Mucosa of rectum (tissue), 2 donors: Measurements from ENCODE around the gene BBLN.
"Not testable (repeated sequence)": the region's sequence is repeated elsewhere in the genome, so short reads cannot be mapped to it uniquely, and the experiment has no call there.

Experiments
- H3K27ac ChIP-seq, 2 donors: one replicate each; pipeline ENCODE4 v1.7.0; 2013; ENCODE audit warnings: inconsistent platforms in 2 of 2, low read depth in 2 of 2, low read length in 2 of 2
- H3K27me3 ChIP-seq, 2 donors: one replicate each; pipeline ENCODE4 v1.7.0; 2013; ENCODE audit warnings: low read length in 2 of 2; ENCODE audit not compliant: control insufficient read depth in 2 of 2, insufficient read depth in 2 of 2
- H3K36me3 ChIP-seq, 2 donors: one replicate each; pipeline ENCODE4 v1.7.0; 2013; ENCODE audit warnings: low read length in 2 of 2; ENCODE audit not compliant: control insufficient read depth in 2 of 2, insufficient read depth in 2 of 2
- H3K4me1 ChIP-seq, 2 donors: one replicate each; pipeline ENCODE4 v1.7.0; 2013; ENCODE audit warnings: low read length in 2 of 2, mild to moderate bottlenecking in 1 of 2; ENCODE audit not compliant: control insufficient read depth in 2 of 2, insufficient read depth in 2 of 2
- H3K4me3 ChIP-seq, 2 donors: one replicate each; pipeline ENCODE4 v1.7.0; 2013; ENCODE audit warnings: low read length in 2 of 2
- H3K9ac ChIP-seq, 2 donors: one replicate each; pipeline ENCODE4 v1.7.0; 2013; ENCODE audit warnings: low read length in 2 of 2, low read depth in 1 of 2, mild to moderate bottlenecking in 1 of 2
- H3K9me3 ChIP-seq, 2 donors: one replicate each; pipeline ENCODE4 v1.7.0; 2013; ENCODE audit warnings: low read length in 2 of 2; ENCODE audit not compliant: control insufficient read depth in 2 of 2
- donor health status: healthy.
- donor health status: Normal muscosa, but diverticular disease.

BBLN gene, protein sequence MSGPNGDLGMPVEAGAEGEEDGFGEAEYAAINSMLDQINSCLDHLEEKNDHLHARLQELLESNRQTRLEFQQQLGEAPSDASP

GRCh38 chr9:128159784-128160602 is at the start of gene BBLN:
BBLN (plus strand) TSS chr9:128160265; CDS start chr9:128160408, 143 bp downstream.
- Histone ChIP-seq H3K9ac (peak within 1 kb of the TSS; percentile 81 to 86), H3K9me3 (no peaks in the 10 kb centered on the region), H3K27ac (peak within 1 kb of the TSS; percentile 78 to 82), H3K27me3 (no peaks in the 10 kb centered on the region), H3K4me1 (peaks cover 12 to 13% of the 10 kb centered on the region in 2 donors), H3K4me3 (peak within 1 kb of the TSS; percentile 72 to 85), H3K36me3 (peaks cover 10 to 16% of the 10 kb centered on the region in 2 donors)

DNA sequence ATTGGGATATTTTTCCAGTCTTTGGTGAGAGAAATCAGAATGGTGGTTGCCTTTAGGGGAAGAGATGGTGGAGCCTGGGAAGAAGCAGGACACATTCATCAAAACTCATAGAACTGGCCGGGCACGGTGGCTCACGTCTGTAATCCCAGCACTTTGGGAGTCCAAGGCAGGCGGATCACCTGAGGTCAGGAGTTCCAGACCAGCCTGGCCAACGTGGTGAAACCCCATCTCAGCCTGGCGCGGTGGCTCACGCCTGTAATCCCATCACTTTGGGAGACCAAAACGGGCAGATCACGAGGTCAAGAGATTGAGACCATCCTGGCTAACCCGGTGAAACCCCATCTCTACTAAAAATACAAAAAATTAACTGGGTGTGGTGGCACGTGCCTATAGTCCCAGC is 48.3 kb upstream of the BBLN start:
- peaks cover 21 to 26% of the 10 kb centered on the region in 2 donors for H3K36me3 ChIP-seq
- peak overlapping the region in 1 of 2 donors; percentile 56 for H3K9ac ChIP-seq
- H3K27me3 ChIP-seq = not testable (repeated sequence)

DNA sequence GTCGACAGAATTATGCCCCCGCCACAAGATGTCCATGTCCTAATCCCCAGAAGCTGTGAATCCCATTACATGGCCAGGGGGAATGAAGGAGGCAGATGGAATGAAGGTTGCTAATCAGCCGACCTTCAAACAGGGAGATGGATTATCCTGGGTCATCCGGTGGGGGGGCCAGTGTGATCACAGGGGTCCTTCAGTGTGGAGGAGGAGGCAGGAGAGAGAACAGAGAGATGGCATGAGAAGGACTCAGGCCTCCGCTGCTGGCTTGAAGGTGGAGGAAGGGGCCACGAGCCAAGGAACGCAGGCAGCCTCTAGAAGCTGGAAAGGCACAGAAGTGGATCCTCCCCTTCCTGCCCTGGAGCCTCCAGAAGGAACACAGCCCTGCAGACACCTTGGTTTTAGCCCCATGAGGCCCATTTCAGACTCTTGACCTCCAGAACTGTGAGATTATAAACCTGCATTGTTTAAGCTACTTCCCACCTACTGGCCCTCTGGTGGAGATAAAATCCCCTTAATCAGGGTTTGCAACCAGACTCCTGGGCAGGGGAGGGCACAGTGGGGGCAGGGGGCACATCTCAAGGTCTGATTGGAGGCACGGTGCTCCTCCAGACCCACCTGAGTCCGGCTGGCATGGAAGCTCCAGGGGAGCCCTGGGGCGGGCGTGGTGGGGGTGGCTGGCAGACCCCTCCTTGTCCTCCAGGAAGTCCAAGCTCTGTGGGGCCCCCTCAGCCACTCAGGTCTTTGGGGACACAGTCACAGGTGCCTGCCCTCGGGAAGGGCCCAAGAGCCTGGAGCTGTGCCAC is 46.3 kb upstream of the BBLN start:
- H3K9ac ChIP-seq = peak overlapping the region; percentile 94 to 96

More for the DNA sequence above, 48.3 kb upstream of the BBLN start:
- Histone ChIP-seq H3K4me1 (peaks cover 28 to 64% of the 10 kb centered on the region in 2 donors), H3K4me3 (peak overlapping the region; percentile 26 to 50), H3K27ac (peak overlapping the region in 1 of 2 donors; percentile 92)
- H3K9me3 ChIP-seq = not testable (repeated sequence)

GRCh38 chr9:128114326-128115186 is 45.5 kb upstream of the BBLN start:
- Histone ChIP-seq H3K9ac (peak overlapping the region; percentile 94 to 96), H3K27ac (peak overlapping the region; percentile 98), H3K4me1 (peaks cover 31 to 59% of the 10 kb centered on the region in 2 donors), H3K27me3 (no peaks in the 10 kb centered on the region), H3K4me3 (peak overlapping the region; percentile 75 to 84), H3K36me3 (peaks cover 2 to 9% of the 10 kb centered on the region in 2 donors), H3K9me3 (no peaks in the 10 kb centered on the region)

More for the DNA sequence above, 46.3 kb upstream of the BBLN start:
- H3K36me3 ChIP-seq = peaks cover 2 to 12% of the 10 kb centered on the region in 2 donors
- no peaks in the 10 kb centered on the region for H3K27me3 ChIP-seq
- H3K4me1 ChIP-seq = peaks cover 37 to 68% of the 10 kb centered on the region in 2 donors
- peak overlapping the region; percentile 75 to 84 for H3K4me3 ChIP-seq
- H3K9me3 ChIP-seq = no peaks in the 10 kb centered on the region
- H3K27ac ChIP-seq = peak overlapping the region; percentile 98

- Histone ChIP-seq H3K9me3 (no peaks in the 10 kb centered on the region), H3K27ac (peak overlapping the region; percentile 98), H3K9ac (peak overlapping the region; percentile 94 to 96), H3K27me3 (no peaks in the 10 kb centered on the region), H3K36me3 (peaks cover 2 to 11% of the 10 kb centered on the region in 2 donors), H3K4me3 (peak overlapping the region; percentile 75 to 84), H3K4me1 (peaks cover 26 to 55% of the 10 kb centered on the region in 2 donors)
These were observed 44.6 kb upstream of the BBLN start for GRCh38 chr9:128115187-128116103.

- H3K27me3 ChIP-seq = no peaks in the 10 kb centered on the region
- H3K4me3 ChIP-seq = no peak overlapping the region
- H3K4me1 ChIP-seq = peaks cover 26 to 50% of the 10 kb centered on the region in 2 donors
- H3K27ac ChIP-seq = peak overlapping the region; percentile 98
- no peaks in the 10 kb centered on the region for H3K9me3 ChIP-seq
- H3K36me3 ChIP-seq = peaks cover 8 to 17% of the 10 kb centered on the region in 2 donors
- H3K9ac ChIP-seq = peak overlapping the region; percentile 17 to 96
These were observed 43.7 kb upstream of the BBLN start for GRCh38 chr9:128116104-128117083.

DNA sequence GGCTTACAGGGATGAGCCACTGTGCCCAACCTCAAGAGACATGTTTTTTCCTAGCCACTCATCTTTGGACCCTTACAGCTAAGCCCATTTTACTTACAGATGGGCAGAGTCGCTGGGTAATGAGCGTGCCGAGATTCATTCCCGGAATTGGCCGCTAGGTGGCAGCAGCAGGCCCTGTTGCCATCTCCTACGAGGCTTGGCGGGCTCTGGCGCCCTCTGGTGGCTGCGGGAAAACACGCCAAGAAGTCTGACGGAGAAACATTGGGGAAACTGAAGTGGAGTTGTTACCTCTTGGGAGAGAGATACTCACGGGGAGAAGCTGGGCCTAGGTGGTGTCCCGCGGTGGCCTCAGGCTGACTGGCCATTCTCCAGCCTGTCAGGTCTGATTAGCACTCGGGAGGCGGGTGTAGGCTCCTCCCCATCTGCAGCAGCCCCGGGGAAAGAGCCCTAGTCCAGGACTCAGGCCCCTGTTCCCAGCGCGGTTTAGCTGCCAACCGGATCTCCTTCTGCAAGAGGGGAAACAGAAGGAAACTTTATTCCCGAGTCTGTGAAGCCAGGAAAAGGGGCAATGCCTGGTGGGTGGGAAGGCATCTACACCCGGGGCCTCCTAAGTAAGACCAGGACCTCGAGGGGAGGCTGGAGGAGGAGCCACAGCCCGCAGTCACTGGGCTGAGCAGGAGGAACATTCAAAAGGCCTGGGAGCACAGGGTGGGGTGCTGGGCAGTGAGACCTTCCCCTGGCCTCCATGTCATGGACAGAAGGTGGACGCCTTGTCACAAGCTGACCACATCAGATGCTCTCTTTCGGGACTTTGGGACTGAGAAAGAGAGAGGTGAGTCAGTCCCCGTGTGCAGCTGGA is 42.2 kb upstream of the BBLN start:
- Histone ChIP-seq H3K36me3 (peaks cover 19 to 28% of the 10 kb centered on the region in 2 donors), H3K27me3 (no peaks in the 10 kb centered on the region), H3K4me3 (no peak overlapping the region), H3K9ac (peak overlapping the region in 1 of 2 donors; percentile 96), H3K27ac (peak overlapping the region; percentile 98), H3K9me3 (no peaks in the 10 kb centered on the region), H3K4me1 (peaks cover 26 to 45% of the 10 kb centered on the region in 2 donors)
